HK-2 (cell line): Measurements from ENCODE around the gene GIMD1.

ENCODE experiments used
- DNase-seq: peaks from one replicate; pipeline ENCODE4 v3.0.0-alpha.2; 2018; ENCODE audit not compliant: unreplicated experiment

Gene GIMD1

GRCh38 chr4:106314960-106315359 is 53.6 kb downstream of the GIMD1 start:
- DNase-seq: no peak

GRCh38 chr4:106312997-106313522 is 55.5 kb downstream of the GIMD1 start:
- no peak for DNase-seq

GRCh38 chr4:106312377-106312776 is 56.2 kb downstream of the GIMD1 start:
- DNase-seq: no peak
